ENCODE data around the gene RHCG. TPM values are rescaled to one million over a fixed set of nuclear protein-coding genes. Genes with fewer than 3 reads are reported as not detected.
"Not testable (repeated sequence)": the region's sequence is repeated elsewhere in the genome, so short reads cannot be mapped to it uniquely, and the experiment has no call there.

Gene RHCG
- total RNA-seq, 2 experiments from 2014 or later = not detected

- intact Hi-C loops (cut with micrococcal nuclease; ENCODE audit: unreplicated experiment) = no loop called here
- H3K4me3 ChIP-seq (ENCODE audit: low read depth, low read length, poor library complexity, severe bottlenecking) = no peak overlapping the region
- H3K9me2 ChIP-seq (ENCODE audit: insufficient read depth, low read length) = no peaks in the 10 kb centered on the region
- H2AFZ ChIP-seq (ENCODE audit: low read length) = no peak overlapping the region
- no peaks in the 10 kb centered on the region for H3K36me3 ChIP-seq (ENCODE audit: insufficient read depth, low read length)
- H3K4me2 ChIP-seq (ENCODE audit: low read length) = no peak overlapping the region
- DNase-seq (ENCODE audit: low spot score) = no peak
- POLR2A ChIA-PET = no interaction called here
- no TSS peak for BruUV-seq (replicated peaks)
- no peaks in the 10 kb centered on the region for H3K79me2 ChIP-seq (ENCODE audit: insufficient read depth, low read depth, low read length)
- CTCF ChIA-PET (ENCODE audit: unreplicated experiment) = no interaction called here
- H3K4me1 ChIP-seq (ENCODE audit: insufficient read depth, low read length, poor library complexity, severe bottlenecking) = no peaks in the 10 kb centered on the region
- no peak for TF ChIP-seq CTCF (conservative IDR thresholded peaks at IDR 0.05; ENCODE audit: low read length)
- TF ChIP-seq EZH2phosphoT487 (IDR thresholded peaks at IDR 0.05; ENCODE audit: borderline replicate concordance, low read depth, low read length) = no peak
- no peaks in the 10 kb centered on the region for H3K9me3 ChIP-seq (ENCODE audit: low read length)
- H3K27ac ChIP-seq (ENCODE audit: low read depth, low read length, poor library complexity, severe bottlenecking) = no peak overlapping the region
- no peaks in the 10 kb centered on the region for H4K20me1 ChIP-seq (ENCODE audit: insufficient read depth, low read length)
Measured at GRCh38 chr15:89475661-89476060, 20.7 kb downstream of the RHCG start.

GRCh38 chr15:89472785-89473256 is 23.6 kb downstream of the RHCG start:
- Histone ChIP-seq H4K20me1 (ENCODE audit: insufficient read depth, low read length) (no peaks in the 10 kb centered on the region), H3K4me2 (ENCODE audit: low read length) (no peak overlapping the region), H3K27ac (ENCODE audit: low read depth, low read length, poor library complexity, severe bottlenecking) (no peak overlapping the region), H2AFZ (ENCODE audit: low read length) (no peak overlapping the region), H3K9me3 (ENCODE audit: low read length) (no peaks in the 10 kb centered on the region), H3K9me2 (ENCODE audit: insufficient read depth, low read length) (no peaks in the 10 kb centered on the region), H3K4me3 (ENCODE audit: low read depth, low read length, poor library complexity, severe bottlenecking) (no peak overlapping the region), H3K4me1 (ENCODE audit: insufficient read depth, low read length, poor library complexity, severe bottlenecking) (no peaks in the 10 kb centered on the region), H3K36me3 (ENCODE audit: insufficient read depth, low read length) (no peaks in the 10 kb centered on the region), H3K79me2 (ENCODE audit: insufficient read depth, low read depth, low read length) (no peaks in the 10 kb centered on the region)
- BruUV-seq (replicated peaks) = no TSS peak
- DNase-seq (ENCODE audit: low spot score) = peak; percentile 70
- ChIA-PET CTCF (ENCODE audit: unreplicated experiment) (interaction anchor here (0.6 to 1.6 kb wide), 3 partner anchors 30 to 108 kb away, joined by 3 to 5 read pairs (median 4); no protein-coding TSS in a partner anchor), POLR2A (interaction anchor here (0.6 kb wide), 1 partner anchor 12 kb away, joined by 3 read pairs; no protein-coding TSS in a partner anchor)
- intact Hi-C loops (cut with micrococcal nuclease; ENCODE audit: unreplicated experiment) = loop anchor here (1.0 to 5.0 kb wide), 4 partner anchors 31 to 115 kb away; no protein-coding TSS in a partner anchor
- TF ChIP-seq CTCF (conservative IDR thresholded peaks at IDR 0.05; ENCODE audit: low read length) = peak; percentile 94
- TF ChIP-seq EZH2phosphoT487 (IDR thresholded peaks at IDR 0.05; ENCODE audit: borderline replicate concordance, low read depth, low read length) = no peak

GRCh38 chr15:89469426-89470096 is 26.8 kb downstream of the RHCG start:
- no TSS peak for BruUV-seq (replicated peaks)
- H2AFZ ChIP-seq (ENCODE audit: low read length) = no peak overlapping the region
- no peaks in the 10 kb centered on the region for H3K79me2 ChIP-seq (ENCODE audit: insufficient read depth, low read depth, low read length)
- no peak for DNase-seq (ENCODE audit: low spot score)
- no peaks in the 10 kb centered on the region for H3K9me2 ChIP-seq (ENCODE audit: insufficient read depth, low read length)
- CTCF ChIA-PET (ENCODE audit: unreplicated experiment) = no interaction called here
- intact Hi-C loops (cut with micrococcal nuclease; ENCODE audit: unreplicated experiment) = loop anchor here (5.0 kb wide), 1 partner anchor 37 kb away; no protein-coding TSS in a partner anchor
- H3K36me3 ChIP-seq (ENCODE audit: insufficient read depth, low read length) = no peaks in the 10 kb centered on the region
- H3K4me2 ChIP-seq (ENCODE audit: low read length) = no peak overlapping the region
- H3K9me3 ChIP-seq (ENCODE audit: low read length) = no peaks in the 10 kb centered on the region
- no peaks in the 10 kb centered on the region for H3K4me1 ChIP-seq (ENCODE audit: insufficient read depth, low read length, poor library complexity, severe bottlenecking)
- H4K20me1 ChIP-seq (ENCODE audit: insufficient read depth, low read length) = no peaks in the 10 kb centered on the region
- TF ChIP-seq EZH2phosphoT487 (IDR thresholded peaks at IDR 0.05; ENCODE audit: borderline replicate concordance, low read depth, low read length) = no peak
- TF ChIP-seq CTCF (conservative IDR thresholded peaks at IDR 0.05; ENCODE audit: low read length) = no peak
- H3K4me3 ChIP-seq (ENCODE audit: low read depth, low read length, poor library complexity, severe bottlenecking) = no peak overlapping the region
- POLR2A ChIA-PET = no interaction called here
- H3K27ac ChIP-seq (ENCODE audit: low read depth, low read length, poor library complexity, severe bottlenecking) = no peak overlapping the region

- H3K4me1 ChIP-seq (ENCODE audit: insufficient read depth, low read length, poor library complexity, severe bottlenecking); intact Hi-C loops (cut with micrococcal nuclease; ENCODE audit: unreplicated experiment); H3K9me3 ChIP-seq (ENCODE audit: low read length); H3K4me2 ChIP-seq (ENCODE audit: low read length); H3K79me2 ChIP-seq (ENCODE audit: insufficient read depth, low read depth, low read length); BruUV-seq (replicated peaks); H3K4me3 ChIP-seq (ENCODE audit: low read depth, low read length, poor library complexity, severe bottlenecking); H4K20me1 ChIP-seq (ENCODE audit: insufficient read depth, low read length); DNase-seq (ENCODE audit: low spot score); CTCF ChIA-PET (ENCODE audit: unreplicated experiment); H3K36me3 ChIP-seq (ENCODE audit: insufficient read depth, low read length); H3K27ac ChIP-seq (ENCODE audit: low read depth, low read length, poor library complexity, severe bottlenecking); H3K9me2 ChIP-seq (ENCODE audit: insufficient read depth, low read length); POLR2A ChIA-PET; H2AFZ ChIP-seq (ENCODE audit: low read length): not testable (repeated sequence)
Measured at GRCh38 chr15:89468813-89469212, 27.6 kb downstream of the RHCG start.

Data from OCI-LY7 (cell line).